GM12874 (cell line): ENCODE measurements around the gene SMIM24.

ENCODE experiments used
- CTCF ChIP-seq: IDR thresholded peaks from 2 replicates; pipeline ENCODE4 v1.5.1; 2011; ENCODE audit warnings: low read depth, mild to moderate bottlenecking, control low read depth, low read length, moderate library complexity; ENCODE audit not compliant: insufficient read depth

The SMIM24 gene

GRCh38 chr19:3453840-3454239, 26.5 kb downstream of the SMIM24 start:
- no peak for TF ChIP-seq CTCF

- TF ChIP-seq CTCF, result no peak
Observed at GRCh38 chr19:3452171-3452941, 28.0 kb downstream of the SMIM24 start.

GRCh38 chr19:3451451-3451866, 28.9 kb downstream of the SMIM24 start:
- TF ChIP-seq CTCF, result no peak

GRCh38 chr19:3450796-3451411, 29.4 kb downstream of the SMIM24 start:
- TF ChIP-seq CTCF, result no peak

GRCh38 chr19:3448616-3449334, 31.6 kb downstream of the SMIM24 start:
- TF ChIP-seq CTCF, result no peak

GRCh38 chr19:3444695-3445234, 35.6 kb downstream of the SMIM24 start:
- TF ChIP-seq CTCF, result no peak
